IMR-90 (cell line): ENCODE results near the gene AQP5. TPM values are rescaled to one million over a fixed set of nuclear protein-coding genes. Genes with fewer than 3 reads are reported as not detected.
A peak's percentile ranks its signal among the peaks of the same experiment; 100 is the strongest.

ENCODE experiments used
- ATAC-seq: fragments of 200-7000 bp; cut with Tn5 transposase; 2 replicates; pipeline ENCODE4 v1.9.1; 2020; ENCODE audit warnings: low read depth, mild to moderate bottlenecking, moderate library complexity
- BruUV-seq: library from RNA; stranded (reverse); fragments of 400-500 nt; replicated peaks from 2 replicates; lab custom pipeline; 2021; lab: Mats Ljungman, UMichigan
- CTCF ChIA-PET: fragments of 300-600 bp; formaldehyde crosslinking; extraction: SDS; loops from one replicate; lab custom pipeline; 2021; ENCODE audit warnings: antibody characterized with exemption; lab: Yijun Ruan, JAX
- POLR2A ChIA-PET: fragments of 300-600 bp; sonication (Branson Sonifier 250); formaldehyde crosslinking; loops from one replicate; lab custom pipeline; 2022; ENCODE audit warnings: antibody characterized with exemption; ENCODE audit not compliant: unreplicated experiment; lab: Charles Lee
- DNase-seq: peaks from one replicate; pipeline ENCODE4 v3.0.0; 2013
- H2AFZ ChIP-seq: replicated peaks from 2 replicates; pipeline ENCODE3; 2013; ENCODE audit warnings: low read length, mild to moderate bottlenecking; ENCODE audit not compliant: poor library complexity
- H2AK5ac ChIP-seq: 2 replicates; pipeline ENCODE4 v1.6.1; 2013; ENCODE audit warnings: low read depth, low read length, inconsistent platforms
- H2AK9ac ChIP-seq: replicated peaks from 2 replicates; pipeline ENCODE3; 2013; ENCODE audit warnings: mild to moderate bottlenecking, low read depth, low read length, moderate library complexity; ENCODE audit not compliant: poor library complexity
- H2BK120ac ChIP-seq: 2 replicates; pipeline ENCODE4 v1.6.1; 2013; ENCODE audit warnings: low read depth, low read length, inconsistent platforms
- H2BK15ac ChIP-seq: 3 replicates; pipeline ENCODE4 v1.6.1; 2013; ENCODE audit warnings: low read depth, low read length, inconsistent platforms
- H2BK20ac ChIP-seq: 2 replicates; pipeline ENCODE4 v1.6.1; 2013; ENCODE audit warnings: low read depth, mild to moderate bottlenecking, inconsistent platforms, low read length, moderate library complexity
- H2BK5ac ChIP-seq: 2 replicates; pipeline ENCODE4 v1.6.1; 2013; ENCODE audit warnings: mild to moderate bottlenecking, low read depth, low read length, inconsistent platforms; ENCODE audit not compliant: poor library complexity, severe bottlenecking
- H3K14ac ChIP-seq: replicated peaks from 2 replicates; pipeline ENCODE4 v1.6.1; 2013; ENCODE audit warnings: low read depth, low read length, inconsistent platforms
- H3K18ac ChIP-seq: 2 replicates; pipeline ENCODE4 v1.6.1; 2013; ENCODE audit warnings: low read depth, low read length, control low read depth
- H3K23ac ChIP-seq: 2 replicates; pipeline ENCODE4 v1.6.1; 2013; ENCODE audit warnings: low read depth, low read length, inconsistent platforms
- H3K27ac ChIP-seq: 2 replicates; pipeline ENCODE4 v1.5.1; 2013; ENCODE audit warnings: mild to moderate bottlenecking, control low read depth, low read length; ENCODE audit not compliant: insufficient read depth
- H3K27me3 ChIP-seq: 2 replicates; pipeline ENCODE4 v1.6.1; 2013; ENCODE audit warnings: low read length; ENCODE audit not compliant: control insufficient read depth, insufficient read depth
- H3K36me3 ChIP-seq: 2 replicates; pipeline ENCODE4 v1.6.1; 2013; ENCODE audit warnings: low read length, mixed read lengths; ENCODE audit not compliant: control insufficient read depth, insufficient read depth
- H3K4ac ChIP-seq: 2 replicates; pipeline ENCODE4 v1.6.1; 2013; ENCODE audit warnings: low read depth, low read length, inconsistent platforms
- H3K4me1 ChIP-seq: 2 replicates; pipeline ENCODE4 v1.6.1; 2013; ENCODE audit warnings: low read length, mixed read lengths; ENCODE audit not compliant: control insufficient read depth, insufficient read depth
- H3K4me2 ChIP-seq: 2 replicates; pipeline ENCODE4 v1.6.1; 2013; ENCODE audit warnings: low read depth, mild to moderate bottlenecking, control low read depth, low read length, moderate library complexity
- H3K4me3 ChIP-seq: 2 replicates; pipeline ENCODE4 v1.5.1; 2013; ENCODE audit warnings: low read depth, mild to moderate bottlenecking, control low read depth, low read length, moderate library complexity; ENCODE audit not compliant: insufficient read depth
- H3K56ac ChIP-seq: 2 replicates; pipeline ENCODE4 v1.6.1; 2013; ENCODE audit warnings: low read length, inconsistent platforms; ENCODE audit not compliant: insufficient read depth; ENCODE audit errors: extremely low read depth
- H3K79me1 ChIP-seq, 2 experiments: 2 replicates each; pipeline ENCODE4 v1.6.1; 2013; ENCODE audit warnings: low read length in 2 of 2, inconsistent platforms in 1 of 2, low read depth in 1 of 2
- H3K9ac ChIP-seq: 2 replicates; pipeline ENCODE4 v1.6.1; 2013; ENCODE audit warnings: low read depth, low read length, control low read depth
- H3K9me1 ChIP-seq: 2 replicates; pipeline ENCODE4 v1.6.1; 2013; ENCODE audit warnings: low read length, inconsistent platforms; ENCODE audit not compliant: insufficient read depth
- H3K9me3 ChIP-seq: 2 replicates; pipeline ENCODE4 v1.6.1; 2013; ENCODE audit warnings: low read length; ENCODE audit not compliant: control insufficient read depth, insufficient read depth
- H4K20me1 ChIP-seq: 2 replicates; pipeline ENCODE4 v1.6.1; 2013; ENCODE audit warnings: low read length, inconsistent platforms; ENCODE audit not compliant: insufficient read depth
- H4K5ac ChIP-seq: 2 replicates; pipeline ENCODE4 v1.6.1; 2013; ENCODE audit warnings: mild to moderate bottlenecking, low read depth, low read length, control low read depth
- H4K8ac ChIP-seq, 2 experiments: 2 replicates each; pipeline ENCODE4 v1.6.1; 2013; ENCODE audit warnings: low read depth in 2 of 2, low read length in 2 of 2, control low read depth in 1 of 2, inconsistent platforms in 1 of 2
- H4K91ac ChIP-seq: 2 replicates; pipeline ENCODE4 v1.6.1; 2013; ENCODE audit warnings: low read depth, low read length, inconsistent platforms; ENCODE audit not compliant: insufficient read depth
- CHD1 ChIP-seq: IDR thresholded peaks from 2 replicates; pipeline ENCODE4 v1.6.1; 2012; ENCODE audit warnings: low read depth, low read length, improper control_type of control experiment
- WGBS, 2 experiments: methylation state at CpG; one replicate each; pipeline versions ENCODE4 v1.1.5 to v1.1.7; 2013; ENCODE audit warnings: missing lambda C conversion rate in 2 of 2; ENCODE audit not compliant: insufficient read length in 1 of 2; ENCODE audit errors: extremely low coverage in 2 of 2; 5-methylcytosine and 5-hydroxymethylcytosine counted together
- dilution Hi-C: fragments of 300-500 bp; cut with HindIII; formaldehyde crosslinking; loops from one replicate; pipeline ENCODE4 v1.14.3; 2018; ENCODE audit warnings: low sequenced_read_pairs; ENCODE audit not compliant: unreplicated experiment
- in situ Hi-C: fragments of 300-500 bp; cut with MboI; formaldehyde crosslinking; loops from 3 replicates; pipeline ENCODE4 v1.14.3; 2019; ENCODE audit warnings: low sequenced_read_pairs, inconsistent platforms, mixed read lengths
- intact Hi-C: fragments of 100-400 bp; cut with micrococcal nuclease; formaldehyde crosslinking; loops from 2 replicates; pipeline ENCODE4 v1.10.0; 2022
- polyA plus RNA-seq, 3 experiments: library from polyadenylated mRNA; depleted of rRNA; stranded (reverse); fragments of >200 nt; gene quantifications; 2 replicates each; pipeline ENCODE4 v1.2.3, GENCODE V29; 2012; ENCODE audit warnings: low replicate concordance in 1 of 3
- total RNA-seq: library from RNA; depleted of rRNA; stranded (reverse); fragments of >200 nt; gene quantifications from 2 replicates; pipeline ENCODE4 v1.2.3, GENCODE V29; 2012

The AQP5 gene
- total and polyA plus RNA-seq, 2 of the 4 experiments (the other 2 are of a cell fraction), result not detected

GRCh38 chr12:49966511-49967041, 4.9 kb downstream of the AQP5 start:
- intact Hi-C loops, result loop anchor here (1.0 to 10.0 kb wide), 6 partner anchors 90 to 208 kb away; no protein-coding TSS in a partner anchor
- Histone ChIP-seq H4K91ac (no peak overlapping the region), H2BK20ac (no peak overlapping the region), H3K56ac (no peak overlapping the region), H3K4ac (no peak overlapping the region), H3K4me2 (no peak overlapping the region), H2BK5ac (no peak overlapping the region), H4K20me1 (no peaks in the 10 kb centered on the region), H3K27me3 (peaks cover 86% of the 10 kb centered on the region), H3K36me3 (no peaks in the 10 kb centered on the region), H2BK120ac (no peak overlapping the region), H4K8ac (no peak overlapping the region), H3K18ac (no peak overlapping the region), H2BK15ac (no peak overlapping the region), H3K4me1 (no peaks in the 10 kb centered on the region), H3K9me3 (no peaks in the 10 kb centered on the region), H3K27ac (no peak overlapping the region), H3K23ac (no peak overlapping the region), H4K5ac (no peak overlapping the region), H3K79me1 (no peaks in the 10 kb centered on the region), H3K9me1 (no peaks in the 10 kb centered on the region), H3K9ac (no peak overlapping the region), H2AK5ac (no peak overlapping the region), H3K4me3 (no peak overlapping the region), H3K14ac (no peak overlapping the region), H2AK9ac (peak overlapping the region; percentile 74), H2AFZ (peak overlapping the region; percentile 95)
- TF ChIP-seq CHD1, result no peak
- POLR2A ChIA-PET, result no interaction called here
- 15% methylated on average over 8 of the region's 16 CpGs; no CpG with 5 or more reads in 1 of the 2 experiments for WGBS, 2 experiments
- BruUV-seq, result no TSS peak
- CTCF ChIA-PET, result interaction anchor here (0.5 to 4.0 kb wide), 17 partner anchors 7 to 145 kb away, joined by 3 to 33 read pairs (median 7); partner anchors contain the start of gene COX14
- dilution Hi-C loops, result no loop called here
- DNase-seq (no peak), ATAC-seq (no peak)
- in situ Hi-C loops, result loop anchor here (10.0 kb wide), 1 partner anchor 192 kb away; no protein-coding TSS in a partner anchor
